KMS-11 (cell line): ENCODE data around the gene MS4A10.
A peak's percentile ranks its signal among the peaks of the same experiment; 100 is the strongest.

Experiments
- H2AFZ ChIP-seq: fragments of 200-600 bp; sonication (generic); 2 replicates; pipeline ENCODE4 v1.6.1; 2016; ENCODE audit warnings: antibody characterized with exemption, mixed run types, low read depth
- H3K27ac ChIP-seq: fragments of 200-600 bp; sonication (generic); 2 replicates; pipeline ENCODE4 v1.6.1; 2016; ENCODE audit warnings: mild to moderate bottlenecking, mixed run types
- H3K27me3 ChIP-seq: fragments of 200-600 bp; sonication (generic); 2 replicates; pipeline ENCODE4 v1.6.1; 2017; ENCODE audit warnings: mild to moderate bottlenecking, low read depth, mixed run types, moderate library complexity; ENCODE audit not compliant: insufficient read depth
- H3K36me3 ChIP-seq: fragments of 200-600 bp; sonication (generic); 2 replicates; pipeline ENCODE4 v1.6.1; 2017; ENCODE audit warnings: mild to moderate bottlenecking, mixed run types; ENCODE audit not compliant: insufficient read depth
- H3K4me1 ChIP-seq: fragments of 200-600 bp; sonication (generic); 2 replicates; pipeline ENCODE4 v1.6.1; 2016; ENCODE audit warnings: mild to moderate bottlenecking, low read depth, mixed run types; ENCODE audit not compliant: poor library complexity, severe bottlenecking
- H3K4me2 ChIP-seq: fragments of 200-600 bp; sonication (generic); 2 replicates; pipeline ENCODE4 v1.7.0; 2016; ENCODE audit warnings: mild to moderate bottlenecking, mixed run types
- H3K4me3 ChIP-seq: fragments of 200-600 bp; sonication (generic); IDR thresholded peaks from 2 replicates; pipeline ENCODE4 v1.6.1; 2017; ENCODE audit warnings: low read depth, low read length, mixed read lengths; ENCODE audit not compliant: insufficient read depth
- H3K79me2 ChIP-seq: fragments of 200-600 bp; sonication (generic); 2 replicates; pipeline ENCODE4 v1.6.1; 2016; ENCODE audit warnings: low read depth, mixed run types; ENCODE audit not compliant: insufficient read depth
- H3K9ac ChIP-seq: fragments of 200-600 bp; sonication (generic); 2 replicates; pipeline ENCODE4 v1.6.1; 2016; ENCODE audit warnings: mild to moderate bottlenecking, mixed run types
- H4K20me1 ChIP-seq: fragments of 200-600 bp; sonication (generic); 2 replicates; pipeline ENCODE4 v1.6.1; 2016; ENCODE audit warnings: mild to moderate bottlenecking, mixed run types; ENCODE audit not compliant: insufficient read depth
- TF ChIP-seq, protein P1 (sequence below): fragments of 200-600 bp; sonication (generic); conservative IDR thresholded peaks from 2 replicates; pipeline ENCODE4 v1.6.1; 2017; ENCODE audit warnings: low read depth, mild to moderate bottlenecking, antibody characterized with exemption, low read length, moderate library complexity, mixed read lengths

The MS4A10 gene

DNA sequence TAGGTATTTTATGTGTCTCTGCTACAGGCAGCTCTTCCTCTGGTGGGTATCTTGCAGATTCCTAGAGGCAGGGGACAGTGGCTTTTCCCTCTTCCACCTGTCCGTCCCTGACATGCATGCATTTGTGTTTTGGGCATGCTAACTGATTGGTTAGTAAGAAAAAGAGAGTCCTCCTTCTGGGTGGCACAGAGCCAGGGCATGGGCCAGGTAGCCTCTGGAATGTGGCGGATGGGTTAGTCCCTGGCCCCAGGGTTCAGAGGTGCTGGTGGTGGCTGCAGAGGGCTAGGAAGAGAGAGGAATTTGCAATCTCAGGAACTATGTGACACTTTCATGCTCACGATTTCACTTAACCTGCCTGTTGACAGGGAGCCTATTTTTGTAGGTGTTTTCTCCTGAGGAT is 34.2 kb upstream of the MS4A10 start:
- no peak overlapping the region for H3K4me2 ChIP-seq

DNA sequence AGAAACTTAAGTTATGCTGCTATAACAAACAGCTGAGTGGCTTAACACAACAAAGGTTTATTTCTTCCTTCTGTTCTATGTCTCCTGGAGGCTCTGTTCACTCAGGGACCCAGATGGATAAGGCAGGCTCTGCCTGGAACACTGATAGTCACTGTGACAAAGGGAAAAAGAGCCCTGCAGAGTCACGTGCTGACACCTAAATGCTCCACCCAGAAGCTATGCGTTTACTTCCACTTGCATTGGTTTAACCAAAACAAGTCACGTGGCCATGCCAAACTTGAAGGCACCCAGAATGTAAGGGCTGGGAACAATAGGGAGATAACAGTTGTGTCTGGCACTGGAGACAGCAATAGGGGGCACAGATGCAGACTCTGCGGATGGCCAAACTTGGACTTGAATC is 31.8 kb upstream of the MS4A10 start:
- Histone ChIP-seq H2AFZ (no peak overlapping the region), H3K36me3 (no peaks in the 10 kb centered on the region), H3K27ac (no peak overlapping the region), H3K9ac (no peak overlapping the region), H3K4me1 (peaks cover 35% of the 10 kb centered on the region), H3K4me3 (no peak overlapping the region), H3K4me2 (no peak overlapping the region), H3K79me2 (no peaks in the 10 kb centered on the region), H4K20me1 (no peaks in the 10 kb centered on the region), H3K27me3 (no peaks in the 10 kb centered on the region)
- TF ChIP-seq, protein P1, sequence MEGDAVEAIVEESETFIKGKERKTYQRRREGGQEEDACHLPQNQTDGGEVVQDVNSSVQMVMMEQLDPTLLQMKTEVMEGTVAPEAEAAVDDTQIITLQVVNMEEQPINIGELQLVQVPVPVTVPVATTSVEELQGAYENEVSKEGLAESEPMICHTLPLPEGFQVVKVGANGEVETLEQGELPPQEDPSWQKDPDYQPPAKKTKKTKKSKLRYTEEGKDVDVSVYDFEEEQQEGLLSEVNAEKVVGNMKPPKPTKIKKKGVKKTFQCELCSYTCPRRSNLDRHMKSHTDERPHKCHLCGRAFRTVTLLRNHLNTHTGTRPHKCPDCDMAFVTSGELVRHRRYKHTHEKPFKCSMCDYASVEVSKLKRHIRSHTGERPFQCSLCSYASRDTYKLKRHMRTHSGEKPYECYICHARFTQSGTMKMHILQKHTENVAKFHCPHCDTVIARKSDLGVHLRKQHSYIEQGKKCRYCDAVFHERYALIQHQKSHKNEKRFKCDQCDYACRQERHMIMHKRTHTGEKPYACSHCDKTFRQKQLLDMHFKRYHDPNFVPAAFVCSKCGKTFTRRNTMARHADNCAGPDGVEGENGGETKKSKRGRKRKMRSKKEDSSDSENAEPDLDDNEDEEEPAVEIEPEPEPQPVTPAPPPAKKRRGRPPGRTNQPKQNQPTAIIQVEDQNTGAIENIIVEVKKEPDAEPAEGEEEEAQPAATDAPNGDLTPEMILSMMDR = no peak

More for the DNA sequence above, 34.2 kb upstream of the MS4A10 start:
- H3K4me1 ChIP-seq = peaks cover 18% of the 10 kb centered on the region
- H3K4me3 ChIP-seq = no peak overlapping the region
- no peaks in the 10 kb centered on the region for H3K27me3 ChIP-seq
- no peak overlapping the region for H2AFZ ChIP-seq
- no peaks in the 10 kb centered on the region for H4K20me1 ChIP-seq
- no peaks in the 10 kb centered on the region for H3K79me2 ChIP-seq
- H3K36me3 ChIP-seq = no peaks in the 10 kb centered on the region
- no peak overlapping the region for H3K9ac ChIP-seq
- TF ChIP-seq, protein P1 = no peak
- H3K27ac ChIP-seq = no peak overlapping the region

DNA sequence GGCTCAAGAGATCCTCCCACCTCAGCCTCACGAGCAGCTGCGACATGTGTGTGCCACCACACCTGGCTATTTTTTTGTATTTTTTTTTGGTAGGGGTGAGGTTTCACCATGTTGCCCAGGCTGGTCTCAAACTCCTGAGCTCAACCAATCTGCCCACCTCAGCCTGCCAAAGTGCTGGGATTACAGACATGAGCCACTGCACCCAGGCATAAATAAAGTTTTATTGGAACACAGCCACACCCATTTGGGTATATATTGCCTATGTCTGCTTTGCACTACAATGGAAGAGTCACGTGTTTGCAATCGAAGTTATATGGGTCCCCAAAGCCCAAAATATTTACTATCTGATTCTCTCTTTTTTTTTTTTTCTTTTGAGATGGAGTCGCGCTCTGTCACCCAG is 30.2 kb upstream of the MS4A10 start:
- Histone ChIP-seq H3K4me1 (peaks cover 35% of the 10 kb centered on the region), H3K79me2 (no peaks in the 10 kb centered on the region), H3K27me3 (no peaks in the 10 kb centered on the region), H4K20me1 (no peaks in the 10 kb centered on the region), H3K4me3 (no peak overlapping the region), H3K9ac (no peak overlapping the region), H3K36me3 (no peaks in the 10 kb centered on the region), H2AFZ (no peak overlapping the region), H3K4me2 (no peak overlapping the region), H3K27ac (no peak overlapping the region)
- TF ChIP-seq, protein P1 = no peak

DNA sequence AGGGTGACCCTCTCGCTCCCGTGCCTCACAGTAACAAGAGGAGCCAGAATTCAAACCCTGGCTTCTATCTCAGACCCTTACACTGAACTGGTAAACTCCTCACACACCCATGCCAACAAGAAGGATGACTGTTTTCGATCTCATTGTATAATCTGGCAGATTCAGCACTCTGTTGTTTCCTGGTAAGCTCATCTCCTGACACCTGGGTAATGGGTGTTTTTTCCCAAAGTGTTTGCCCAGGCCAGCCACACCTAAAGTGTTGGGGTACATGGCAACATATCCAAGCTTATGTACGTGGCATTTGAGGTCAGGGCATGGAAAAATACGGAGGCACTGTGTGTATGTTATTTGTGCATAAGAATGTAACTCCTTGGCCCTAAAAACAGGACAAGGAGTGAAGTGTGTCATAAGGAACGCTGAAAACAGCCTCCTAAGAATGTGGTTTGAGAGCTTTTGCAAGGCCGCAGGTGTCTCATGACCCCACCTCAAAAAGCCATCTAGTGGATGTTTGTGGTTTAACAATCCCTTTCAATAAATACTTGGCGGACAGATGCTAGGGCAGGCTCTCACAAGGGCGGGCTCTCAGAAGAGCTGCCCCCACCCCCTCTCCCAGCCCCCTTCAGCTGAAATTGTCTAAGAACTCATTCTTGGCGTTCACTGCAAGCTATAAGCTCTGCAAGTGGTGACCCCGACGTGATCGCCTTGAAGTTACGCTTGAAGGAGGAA is 28.7 kb upstream of the MS4A10 start, which contains the start of gene MS4A15:
Gene MS4A15, plus strand, starts transcription at position 561 of the 726 bp plus-strand sequence. CDS start 6,867 bp downstream, outside the sequence.
- TF ChIP-seq, protein P1 = peak; percentile 79
- Histone ChIP-seq H3K9ac (peak within 1 kb of the TSS; percentile 9; the same call in 1 of the 2 replicates), H2AFZ (peak within 1 kb of the TSS; percentile 29), H4K20me1 (no peaks in the 10 kb centered on the region), H3K4me2 (peak within 1 kb of the TSS; percentile 65), H3K27ac (peak within 1 kb of the TSS; percentile 59), H3K36me3 (no peaks in the 10 kb centered on the region), H3K79me2 (no peaks in the 10 kb centered on the region), H3K4me3 (no peak within 1 kb of the TSS), H3K27me3 (no peaks in the 10 kb centered on the region), H3K4me1 (peaks cover 36% of the 10 kb centered on the region)
